Measurements from ENCODE around the gene HACD3.

The HACD3 gene

DNA sequence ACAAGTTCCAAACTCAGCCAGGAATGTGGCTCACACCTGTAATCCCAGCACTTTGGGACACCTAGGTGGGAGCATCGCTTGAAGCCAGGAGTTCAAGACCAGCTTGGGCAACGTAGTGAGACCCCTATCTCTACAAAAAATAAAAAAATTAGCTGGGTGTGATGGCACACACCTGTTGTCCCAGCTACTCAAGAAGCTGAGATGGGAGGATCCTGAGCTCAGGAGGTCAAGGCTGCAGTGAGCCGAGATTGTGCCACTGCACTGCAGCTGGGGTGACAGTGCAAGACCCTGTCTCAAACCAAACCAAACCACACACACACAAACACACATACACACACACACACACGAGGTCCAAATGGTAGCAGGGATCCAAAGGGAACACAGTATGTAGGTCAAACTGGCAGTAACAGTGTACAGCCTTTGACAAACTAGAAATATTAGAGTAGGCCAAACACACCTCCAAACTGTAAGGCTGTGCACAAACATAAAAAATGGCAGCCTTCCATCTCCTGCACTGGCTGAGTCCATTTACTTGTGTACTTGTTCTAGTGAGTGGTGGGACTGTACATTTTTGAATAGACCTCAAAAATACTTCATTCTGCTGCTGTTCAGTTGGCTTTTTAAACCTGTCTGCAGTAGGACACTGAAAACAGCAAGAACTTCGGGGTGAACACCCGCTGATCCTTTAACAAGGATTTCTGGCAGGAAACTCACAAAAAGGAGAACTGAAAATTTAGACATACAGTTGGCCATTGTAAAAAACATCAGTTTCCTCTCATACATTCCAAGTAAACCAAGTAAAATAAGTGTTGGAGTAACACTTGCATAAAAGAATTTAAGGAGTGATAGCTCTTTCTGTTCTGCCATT is 47.1 kb downstream of the HACD3 start:
- Histone ChIP-seq H3K36me3 (ENCODE audit: insufficient read depth, low read length) (peaks cover 39% of the 10 kb centered on the region), H3K4me3 (ENCODE audit: low read depth in 1 of 2, low read length in 2 of 2) (no peak overlapping the region), H3K9ac (ENCODE audit: low read length) (no peak overlapping the region), H3K9me3 (ENCODE audit: low read length) (no peaks in the 10 kb centered on the region), H3K4me1 (ENCODE audit: insufficient read depth, low read length) (no peaks in the 10 kb centered on the region), H3K27me3 (ENCODE audit: control insufficient read depth in 1 of 2, insufficient read depth in 2 of 2, low read length in 2 of 2) (no peaks in the 10 kb centered on the region), H3K27ac (ENCODE audit: low read depth, low read length) (no peak overlapping the region)

DNA sequence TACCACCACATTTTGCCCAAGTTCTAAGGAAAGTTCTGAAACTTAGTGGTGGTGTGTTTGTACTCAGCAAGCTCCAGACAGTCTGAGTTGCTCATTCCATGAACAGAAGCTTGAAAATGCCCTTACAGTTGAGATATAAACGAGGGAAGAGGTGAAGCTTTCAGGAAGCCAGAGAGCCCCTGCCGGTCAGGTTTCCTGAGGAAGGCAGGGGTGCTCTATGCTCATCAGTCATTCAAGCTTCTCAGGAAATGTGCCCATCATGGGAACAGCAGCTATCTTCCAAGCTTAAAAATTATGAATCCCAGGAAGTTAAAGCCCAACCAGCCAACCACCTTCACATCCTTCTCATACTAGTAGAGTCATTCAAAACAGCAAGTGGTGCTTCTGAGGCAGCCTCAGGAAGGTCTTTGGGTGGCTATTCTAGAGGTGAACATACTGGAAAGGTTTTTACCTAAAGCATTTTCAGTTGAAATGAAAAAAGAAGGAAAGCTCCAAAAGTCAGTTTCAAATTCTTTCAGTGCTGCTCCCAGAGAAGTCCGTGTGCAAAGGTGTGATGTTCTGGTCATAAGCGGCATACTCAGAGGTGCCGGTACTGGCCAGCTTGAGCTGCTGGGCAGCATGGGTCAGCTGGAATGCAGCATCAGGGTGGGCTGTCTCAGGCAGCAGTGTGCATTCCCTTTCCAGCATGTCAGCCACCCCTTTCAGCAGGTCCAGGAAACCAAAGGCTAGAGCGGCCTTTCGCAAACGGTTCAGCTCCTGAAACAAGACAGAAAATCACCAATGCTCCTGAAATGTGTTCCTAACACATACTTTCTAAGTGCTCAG is 48.9 kb downstream of the HACD3 start:
- peaks cover 54% of the 10 kb centered on the region for H3K36me3 ChIP-seq (ENCODE audit: insufficient read depth, low read length)
- H3K27me3 ChIP-seq (ENCODE audit: control insufficient read depth in 1 of 2, insufficient read depth in 2 of 2, low read length in 2 of 2) = no peaks in the 10 kb centered on the region
- no peaks in the 10 kb centered on the region for H3K4me1 ChIP-seq (ENCODE audit: insufficient read depth, low read length)
- H3K4me3 ChIP-seq (ENCODE audit: low read depth in 1 of 2, low read length in 2 of 2) = no peak overlapping the region
- H3K9ac ChIP-seq (ENCODE audit: low read length) = no peak overlapping the region
- no peaks in the 10 kb centered on the region for H3K9me3 ChIP-seq (ENCODE audit: low read length)
- no peak overlapping the region for H3K27ac ChIP-seq (ENCODE audit: low read depth, low read length)

DNA sequence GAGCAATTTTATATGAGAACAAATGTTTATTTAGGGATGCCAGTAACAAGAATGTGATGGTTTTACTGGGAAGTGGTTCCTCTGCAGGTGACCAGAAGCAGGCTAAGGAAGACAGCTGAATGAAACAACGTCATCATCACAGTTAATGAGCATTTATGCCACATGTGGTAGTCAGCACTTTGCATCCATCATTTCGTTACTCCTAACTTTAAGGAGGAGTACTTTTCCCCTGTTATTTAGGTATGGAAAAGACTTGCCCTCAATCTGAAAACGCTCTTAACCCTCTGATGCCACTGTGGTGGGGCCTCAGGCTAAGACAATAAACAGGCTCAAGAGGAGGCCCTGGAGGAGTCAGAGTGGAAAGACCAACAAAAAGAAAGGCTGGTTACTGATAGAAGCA is 49.5 kb downstream of the HACD3 start:
- H3K27ac ChIP-seq (ENCODE audit: low read depth, low read length) = no peak overlapping the region
- H3K4me3 ChIP-seq (ENCODE audit: low read depth in 1 of 2, low read length in 2 of 2) = no peak overlapping the region
- H3K9me3 ChIP-seq (ENCODE audit: low read length) = no peaks in the 10 kb centered on the region
- no peaks in the 10 kb centered on the region for H3K27me3 ChIP-seq (ENCODE audit: control insufficient read depth in 1 of 2, insufficient read depth in 2 of 2, low read length in 2 of 2)
- no peak overlapping the region for H3K9ac ChIP-seq (ENCODE audit: low read length)
- H3K36me3 ChIP-seq (ENCODE audit: insufficient read depth, low read length) = peaks cover 60% of the 10 kb centered on the region
- no peaks in the 10 kb centered on the region for H3K4me1 ChIP-seq (ENCODE audit: insufficient read depth, low read length)

- H3K27me3 ChIP-seq (ENCODE audit: control insufficient read depth in 1 of 2, insufficient read depth in 2 of 2, low read length in 2 of 2) = no peaks in the 10 kb centered on the region
- H3K4me1 ChIP-seq (ENCODE audit: insufficient read depth, low read length) = no peaks in the 10 kb centered on the region
- no peak overlapping the region for H3K4me3 ChIP-seq (ENCODE audit: low read depth in 1 of 2, low read length in 2 of 2)
- H3K9me3 ChIP-seq (ENCODE audit: low read length) = no peaks in the 10 kb centered on the region
- no peak overlapping the region for H3K27ac ChIP-seq (ENCODE audit: low read depth, low read length)
- H3K36me3 ChIP-seq (ENCODE audit: insufficient read depth, low read length) = peaks cover 63% of the 10 kb centered on the region
- H3K9ac ChIP-seq (ENCODE audit: low read length) = no peak overlapping the region
These were observed 50.0 kb downstream of the HACD3 start for GRCh38 chr15:65580287-65580686.

DNA sequence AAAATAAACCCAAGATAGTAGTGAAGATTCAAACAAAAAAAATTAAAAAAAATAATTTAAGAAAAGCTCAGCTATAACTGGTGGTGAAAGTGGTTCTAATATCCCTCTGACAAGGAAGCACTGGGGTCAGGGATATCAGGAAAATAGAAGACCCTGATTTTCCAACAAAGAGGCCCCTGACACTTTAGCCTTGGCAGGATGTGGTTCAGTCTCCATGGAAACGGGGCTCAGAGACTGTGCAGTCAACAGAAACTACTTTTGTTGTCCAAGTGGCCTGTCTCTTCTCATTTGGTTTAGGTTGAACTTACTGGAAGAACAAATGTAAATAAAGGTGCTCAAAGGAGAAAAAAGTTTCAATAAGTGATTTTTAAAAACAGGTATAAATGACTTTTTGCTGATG is 53.4 kb downstream of the HACD3 start:
- no peak overlapping the region for H3K4me3 ChIP-seq (ENCODE audit: low read depth in 1 of 2, low read length in 2 of 2)
- no peaks in the 10 kb centered on the region for H3K4me1 ChIP-seq (ENCODE audit: insufficient read depth, low read length)
- H3K36me3 ChIP-seq (ENCODE audit: insufficient read depth, low read length) = peaks cover 54% of the 10 kb centered on the region
- H3K9ac ChIP-seq (ENCODE audit: low read length) = no peak overlapping the region
- no peak overlapping the region for H3K27ac ChIP-seq (ENCODE audit: low read depth, low read length)
- no peaks in the 10 kb centered on the region for H3K9me3 ChIP-seq (ENCODE audit: low read length)
- no peaks in the 10 kb centered on the region for H3K27me3 ChIP-seq (ENCODE audit: control insufficient read depth in 1 of 2, insufficient read depth in 2 of 2, low read length in 2 of 2)

- Histone ChIP-seq H3K27me3 (ENCODE audit: control insufficient read depth in 1 of 2, insufficient read depth in 2 of 2, low read length in 2 of 2) (no peaks in the 10 kb centered on the region), H3K27ac (ENCODE audit: low read depth, low read length) (no peak overlapping the region), H3K9me3 (ENCODE audit: low read length) (no peaks in the 10 kb centered on the region), H3K4me3 (ENCODE audit: low read depth in 1 of 2, low read length in 2 of 2) (no peak overlapping the region), H3K36me3 (ENCODE audit: insufficient read depth, low read length) (peaks cover 49% of the 10 kb centered on the region), H3K4me1 (ENCODE audit: insufficient read depth, low read length) (no peaks in the 10 kb centered on the region), H3K9ac (ENCODE audit: low read length) (no peak overlapping the region)
These were observed 54.0 kb downstream of the HACD3 start for GRCh38 chr15:65584241-65584640.

DNA sequence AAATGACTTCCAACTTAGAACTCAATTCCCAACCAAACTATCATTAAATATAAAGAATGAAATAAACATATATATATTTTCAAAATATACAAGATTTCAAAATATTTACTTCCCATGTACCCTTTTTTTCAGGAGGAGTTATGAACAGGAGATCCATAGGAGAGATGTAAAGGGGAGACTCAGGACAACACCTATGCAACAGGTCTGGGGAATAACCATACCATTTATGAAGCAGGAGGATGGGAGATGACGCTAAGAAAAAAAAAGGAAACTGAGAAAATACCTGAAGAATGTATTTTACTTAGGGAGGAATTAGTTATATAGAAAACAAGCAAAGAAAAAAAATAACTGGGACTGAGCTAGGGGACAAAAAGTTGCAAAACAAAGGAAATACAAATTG is 56.8 kb downstream of the HACD3 start:
- Histone ChIP-seq H3K9me3 (ENCODE audit: low read length) (no peaks in the 10 kb centered on the region), H3K36me3 (ENCODE audit: insufficient read depth, low read length) (peaks cover 57% of the 10 kb centered on the region), H3K4me3 (ENCODE audit: low read depth in 1 of 2, low read length in 2 of 2) (no peak overlapping the region), H3K9ac (ENCODE audit: low read length) (no peak overlapping the region), H3K27ac (ENCODE audit: low read depth, low read length) (no peak overlapping the region), H3K4me1 (ENCODE audit: insufficient read depth, low read length) (no peaks in the 10 kb centered on the region), H3K27me3 (ENCODE audit: control insufficient read depth in 1 of 2, insufficient read depth in 2 of 2, low read length in 2 of 2) (no peaks in the 10 kb centered on the region)

DNA sequence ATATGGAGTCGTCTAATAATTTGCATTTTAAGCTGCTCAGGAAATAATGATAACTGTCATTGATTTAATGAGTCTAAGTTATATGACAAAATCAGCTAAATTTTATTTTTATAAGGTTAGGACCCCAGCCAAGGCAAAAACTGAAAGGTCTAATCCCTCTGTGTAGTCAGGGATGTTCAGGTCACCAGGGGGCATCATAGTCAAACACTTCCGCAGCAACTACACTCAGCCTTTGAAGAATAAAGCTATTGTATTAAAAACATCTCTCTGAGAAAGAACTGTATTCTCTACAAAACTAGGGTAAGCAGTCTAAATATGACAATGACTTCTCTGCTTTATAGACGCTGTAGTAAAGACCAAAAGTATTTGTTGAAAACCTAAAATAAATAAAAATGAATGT is 65.7 kb downstream of the HACD3 start:
- H3K4me3 ChIP-seq (ENCODE audit: low read depth in 1 of 2, low read length in 2 of 2) = no peak overlapping the region
- no peaks in the 10 kb centered on the region for H3K9me3 ChIP-seq (ENCODE audit: low read length)
- no peak overlapping the region for H3K27ac ChIP-seq (ENCODE audit: low read depth, low read length)
- H3K4me1 ChIP-seq (ENCODE audit: insufficient read depth, low read length) = no peaks in the 10 kb centered on the region
- no peak overlapping the region for H3K9ac ChIP-seq (ENCODE audit: low read length)
- no peaks in the 10 kb centered on the region for H3K27me3 ChIP-seq (ENCODE audit: control insufficient read depth in 1 of 2, insufficient read depth in 2 of 2, low read length in 2 of 2)
- peaks cover 83% of the 10 kb centered on the region for H3K36me3 ChIP-seq (ENCODE audit: insufficient read depth, low read length)

DNA sequence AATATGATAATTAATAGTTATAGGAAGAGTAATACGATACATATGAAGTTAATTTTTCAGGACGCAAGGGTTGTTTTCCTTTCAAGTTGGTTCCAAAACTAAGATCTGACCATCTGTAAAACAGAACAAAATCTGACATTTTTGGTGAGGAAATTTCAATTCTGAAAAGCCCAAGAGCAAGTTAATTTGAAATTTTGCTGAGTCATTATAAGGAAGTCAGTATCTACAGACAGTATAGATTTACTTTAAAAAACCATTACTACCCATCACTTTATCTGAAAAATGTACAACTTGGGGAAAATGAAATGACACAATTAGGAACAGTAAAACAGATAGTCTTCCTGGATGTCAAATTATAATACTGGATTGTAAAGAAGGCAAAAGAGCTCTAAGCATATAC is 68.2 kb downstream of the HACD3 start:
- Histone ChIP-seq H3K27me3 (ENCODE audit: control insufficient read depth in 1 of 2, insufficient read depth in 2 of 2, low read length in 2 of 2) (no peaks in the 10 kb centered on the region), H3K9ac (ENCODE audit: low read length) (no peak overlapping the region), H3K27ac (ENCODE audit: low read depth, low read length) (no peak overlapping the region), H3K36me3 (ENCODE audit: insufficient read depth, low read length) (peaks cover 73% of the 10 kb centered on the region), H3K9me3 (ENCODE audit: low read length) (no peaks in the 10 kb centered on the region), H3K4me3 (ENCODE audit: low read depth in 1 of 2, low read length in 2 of 2) (no peak overlapping the region), H3K4me1 (ENCODE audit: insufficient read depth, low read length) (no peaks in the 10 kb centered on the region)

DNA sequence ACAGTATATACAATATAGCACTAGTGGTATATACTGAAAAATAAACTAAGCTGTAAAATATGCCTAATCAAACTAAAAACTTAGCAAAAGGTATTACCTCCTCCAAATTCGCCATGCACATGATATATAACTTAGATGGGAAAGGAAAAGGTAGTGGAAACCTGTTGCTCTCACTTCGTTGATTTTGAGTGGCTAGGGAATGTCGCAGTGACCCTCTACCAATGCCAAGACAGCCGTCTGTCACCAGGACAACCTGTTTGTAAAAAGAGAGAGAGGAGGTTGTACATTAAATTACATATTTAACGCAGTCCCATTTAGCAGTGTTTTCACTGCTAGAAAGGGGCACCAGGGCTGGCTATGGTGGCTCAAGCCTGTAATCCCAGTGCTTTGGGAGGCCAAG is 69.4 kb downstream of the HACD3 start:
- H3K27me3 ChIP-seq (ENCODE audit: control insufficient read depth in 1 of 2, insufficient read depth in 2 of 2, low read length in 2 of 2) = no peaks in the 10 kb centered on the region
- no peak overlapping the region for H3K4me3 ChIP-seq (ENCODE audit: low read depth in 1 of 2, low read length in 2 of 2)
- H3K4me1 ChIP-seq (ENCODE audit: insufficient read depth, low read length) = no peaks in the 10 kb centered on the region
- no peak overlapping the region for H3K27ac ChIP-seq (ENCODE audit: low read depth, low read length)
- no peak overlapping the region for H3K9ac ChIP-seq (ENCODE audit: low read length)
- H3K36me3 ChIP-seq (ENCODE audit: insufficient read depth, low read length) = peaks cover 73% of the 10 kb centered on the region
- no peaks in the 10 kb centered on the region for H3K9me3 ChIP-seq (ENCODE audit: low read length)

- Histone ChIP-seq H3K9ac (ENCODE audit: low read length) (no peak overlapping the region), H3K36me3 (ENCODE audit: insufficient read depth, low read length) (peaks cover 45% of the 10 kb centered on the region)
These were observed 72.9 kb downstream of the HACD3 start for GRCh38 chr15:65603134-65603533.

More at GRCh38 chr15:65603134-65603533, 72.9 kb downstream of the HACD3 start:
- no peak overlapping the region for H3K27ac ChIP-seq (ENCODE audit: low read depth, low read length)
- H3K27me3 ChIP-seq (ENCODE audit: control insufficient read depth in 1 of 2, insufficient read depth in 2 of 2, low read length in 2 of 2) = no peaks in the 10 kb centered on the region
- H3K4me1 ChIP-seq (ENCODE audit: insufficient read depth, low read length) = no peaks in the 10 kb centered on the region
- no peaks in the 10 kb centered on the region for H3K9me3 ChIP-seq (ENCODE audit: low read length)
- H3K4me3 ChIP-seq (ENCODE audit: low read depth in 1 of 2, low read length in 2 of 2) = no peak overlapping the region

All from muscle layer of colon (tissue), 2 donors.